Loucy (cell line): Measurements from ENCODE around the gene FRS2.

Source experiments
- EZH2phosphoT487 ChIP-seq: fragments of 200-600 bp; IDR thresholded peaks from 2 replicates; pipeline ENCODE4 v1.6.1; 2018; ENCODE audit warnings: antibody characterized with exemption, mild to moderate bottlenecking, moderate library complexity, borderline replicate concordance
- TF ChIP-seq, protein P1 (sequence below): fragments of 200-600 bp; sonication (generic); conservative IDR thresholded peaks from 2 replicates; pipeline ENCODE4 v1.5.1; 2014; ENCODE audit warnings: mild to moderate bottlenecking, antibody characterized with exemption, low read length

GRCh38 chr12:69431591-69432222, 38.5 kb upstream of the FRS2 start:
- TF ChIP-seq, protein P1, sequence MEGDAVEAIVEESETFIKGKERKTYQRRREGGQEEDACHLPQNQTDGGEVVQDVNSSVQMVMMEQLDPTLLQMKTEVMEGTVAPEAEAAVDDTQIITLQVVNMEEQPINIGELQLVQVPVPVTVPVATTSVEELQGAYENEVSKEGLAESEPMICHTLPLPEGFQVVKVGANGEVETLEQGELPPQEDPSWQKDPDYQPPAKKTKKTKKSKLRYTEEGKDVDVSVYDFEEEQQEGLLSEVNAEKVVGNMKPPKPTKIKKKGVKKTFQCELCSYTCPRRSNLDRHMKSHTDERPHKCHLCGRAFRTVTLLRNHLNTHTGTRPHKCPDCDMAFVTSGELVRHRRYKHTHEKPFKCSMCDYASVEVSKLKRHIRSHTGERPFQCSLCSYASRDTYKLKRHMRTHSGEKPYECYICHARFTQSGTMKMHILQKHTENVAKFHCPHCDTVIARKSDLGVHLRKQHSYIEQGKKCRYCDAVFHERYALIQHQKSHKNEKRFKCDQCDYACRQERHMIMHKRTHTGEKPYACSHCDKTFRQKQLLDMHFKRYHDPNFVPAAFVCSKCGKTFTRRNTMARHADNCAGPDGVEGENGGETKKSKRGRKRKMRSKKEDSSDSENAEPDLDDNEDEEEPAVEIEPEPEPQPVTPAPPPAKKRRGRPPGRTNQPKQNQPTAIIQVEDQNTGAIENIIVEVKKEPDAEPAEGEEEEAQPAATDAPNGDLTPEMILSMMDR, result no peak
- TF ChIP-seq EZH2phosphoT487, result no peak
